ENCODE measurements around the gene CNTFR. TPM values are rescaled to one million over a fixed set of nuclear protein-coding genes. Genes with fewer than 3 reads are reported as not detected.

CNTFR gene
- total RNA-seq, 2 experiments from 2014 or later: not detected

DNA sequence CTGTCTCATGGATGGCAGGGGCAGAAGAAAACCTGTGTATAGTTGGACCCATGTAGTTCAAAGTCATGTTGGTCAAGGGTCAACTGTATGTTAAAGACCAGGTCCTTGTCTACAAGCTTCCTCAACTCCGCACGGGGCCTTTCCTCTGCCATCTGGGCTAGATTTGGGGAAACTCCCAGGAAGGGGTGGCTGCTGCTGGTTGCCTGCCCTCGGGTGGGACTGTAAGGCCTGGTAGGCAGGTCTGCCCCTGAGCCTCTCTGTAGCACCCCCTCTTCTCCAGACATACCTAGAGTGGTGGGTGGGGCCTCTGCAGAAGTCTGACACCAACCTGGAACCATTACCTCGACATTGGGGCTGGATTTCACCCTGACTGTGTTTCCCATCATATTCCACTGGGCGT is 82.0 kb downstream of the CNTFR start:
- Histone ChIP-seq H3K4me1 (ENCODE audit: insufficient read depth, low read length, poor library complexity, severe bottlenecking) (no peaks in the 10 kb centered on the region), H3K4me3 (ENCODE audit: low read depth, low read length, poor library complexity, severe bottlenecking) (no peak overlapping the region), H3K9me2 (ENCODE audit: insufficient read depth, low read length) (no peaks in the 10 kb centered on the region), H3K27ac (ENCODE audit: low read depth, low read length, poor library complexity, severe bottlenecking) (no peak overlapping the region), H4K20me1 (ENCODE audit: insufficient read depth, low read length) (no peaks in the 10 kb centered on the region), H3K79me2 (ENCODE audit: insufficient read depth, low read depth, low read length) (no peaks in the 10 kb centered on the region), H3K36me3 (ENCODE audit: insufficient read depth, low read length) (no peaks in the 10 kb centered on the region), H2AFZ (ENCODE audit: low read length) (no peak overlapping the region), H3K9me3 (ENCODE audit: low read length) (no peaks in the 10 kb centered on the region), H3K4me2 (ENCODE audit: low read length) (no peak overlapping the region)
- intact Hi-C loops (cut with micrococcal nuclease; ENCODE audit: unreplicated experiment): no loop called here
- POLR2A ChIA-PET: interaction anchor here (1.2 kb wide), 1 partner anchor 26 kb away, joined by 3 read pairs; no protein-coding TSS in a partner anchor
- no TSS peak for BruUV-seq (replicated peaks)
- TF ChIP-seq, protein P1, sequence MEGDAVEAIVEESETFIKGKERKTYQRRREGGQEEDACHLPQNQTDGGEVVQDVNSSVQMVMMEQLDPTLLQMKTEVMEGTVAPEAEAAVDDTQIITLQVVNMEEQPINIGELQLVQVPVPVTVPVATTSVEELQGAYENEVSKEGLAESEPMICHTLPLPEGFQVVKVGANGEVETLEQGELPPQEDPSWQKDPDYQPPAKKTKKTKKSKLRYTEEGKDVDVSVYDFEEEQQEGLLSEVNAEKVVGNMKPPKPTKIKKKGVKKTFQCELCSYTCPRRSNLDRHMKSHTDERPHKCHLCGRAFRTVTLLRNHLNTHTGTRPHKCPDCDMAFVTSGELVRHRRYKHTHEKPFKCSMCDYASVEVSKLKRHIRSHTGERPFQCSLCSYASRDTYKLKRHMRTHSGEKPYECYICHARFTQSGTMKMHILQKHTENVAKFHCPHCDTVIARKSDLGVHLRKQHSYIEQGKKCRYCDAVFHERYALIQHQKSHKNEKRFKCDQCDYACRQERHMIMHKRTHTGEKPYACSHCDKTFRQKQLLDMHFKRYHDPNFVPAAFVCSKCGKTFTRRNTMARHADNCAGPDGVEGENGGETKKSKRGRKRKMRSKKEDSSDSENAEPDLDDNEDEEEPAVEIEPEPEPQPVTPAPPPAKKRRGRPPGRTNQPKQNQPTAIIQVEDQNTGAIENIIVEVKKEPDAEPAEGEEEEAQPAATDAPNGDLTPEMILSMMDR (conservative IDR thresholded peaks at IDR 0.05; ENCODE audit: low read length): no peak
- no peak for TF ChIP-seq EZH2phosphoT487 (IDR thresholded peaks at IDR 0.05; ENCODE audit: borderline replicate concordance, low read depth, low read length)
- CTCF ChIA-PET (ENCODE audit: unreplicated experiment): no interaction called here
- no peak for DNase-seq (ENCODE audit: low spot score)

DNA sequence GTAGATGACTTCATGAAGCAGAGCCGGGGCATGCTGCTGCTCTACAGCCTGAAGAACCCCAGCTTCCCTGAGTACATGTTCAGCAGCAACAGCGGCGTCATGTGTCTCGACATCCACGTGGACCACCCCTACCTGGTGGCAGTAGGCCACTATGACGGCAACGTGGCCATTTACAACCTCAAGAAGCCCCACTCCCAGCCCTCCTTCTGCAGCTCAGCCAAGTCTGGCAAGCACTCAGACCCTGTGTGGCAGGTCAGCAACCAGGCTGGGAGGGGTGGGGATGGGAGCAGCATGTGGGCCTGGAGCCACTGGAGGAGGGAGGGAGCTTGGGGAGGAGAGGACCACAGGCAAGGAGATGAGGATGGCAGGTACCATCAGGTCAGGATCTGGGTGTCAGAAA is 82.9 kb downstream of the CNTFR start:
- Histone ChIP-seq H4K20me1 (ENCODE audit: insufficient read depth, low read length) (no peaks in the 10 kb centered on the region), H3K9me2 (ENCODE audit: insufficient read depth, low read length) (no peaks in the 10 kb centered on the region), H3K4me3 (ENCODE audit: low read depth, low read length, poor library complexity, severe bottlenecking) (no peak overlapping the region), H2AFZ (ENCODE audit: low read length) (no peak overlapping the region), H3K79me2 (ENCODE audit: insufficient read depth, low read depth, low read length) (no peaks in the 10 kb centered on the region), H3K9me3 (ENCODE audit: low read length) (no peaks in the 10 kb centered on the region), H3K27ac (ENCODE audit: low read depth, low read length, poor library complexity, severe bottlenecking) (no peak overlapping the region), H3K4me2 (ENCODE audit: low read length) (no peak overlapping the region), H3K36me3 (ENCODE audit: insufficient read depth, low read length) (no peaks in the 10 kb centered on the region), H3K4me1 (ENCODE audit: insufficient read depth, low read length, poor library complexity, severe bottlenecking) (no peaks in the 10 kb centered on the region)
- ChIA-PET CTCF (ENCODE audit: unreplicated experiment) (interaction anchor here (0.9 kb wide), 1 partner anchor 12 kb away, joined by 3 read pairs; no protein-coding TSS in a partner anchor), POLR2A (interaction anchor here (0.5 to 1.2 kb wide), 2 partner anchors 27 to 37 kb away, joined by 3 to 4 read pairs; no protein-coding TSS in a partner anchor)
- BruUV-seq (replicated peaks): no TSS peak
- intact Hi-C loops (cut with micrococcal nuclease; ENCODE audit: unreplicated experiment): no loop called here
- TF ChIP-seq, protein P1 (conservative IDR thresholded peaks at IDR 0.05; ENCODE audit: low read length): no peak
- no peak for TF ChIP-seq EZH2phosphoT487 (IDR thresholded peaks at IDR 0.05; ENCODE audit: borderline replicate concordance, low read depth, low read length)
- no peak for DNase-seq (ENCODE audit: low spot score)

DNA sequence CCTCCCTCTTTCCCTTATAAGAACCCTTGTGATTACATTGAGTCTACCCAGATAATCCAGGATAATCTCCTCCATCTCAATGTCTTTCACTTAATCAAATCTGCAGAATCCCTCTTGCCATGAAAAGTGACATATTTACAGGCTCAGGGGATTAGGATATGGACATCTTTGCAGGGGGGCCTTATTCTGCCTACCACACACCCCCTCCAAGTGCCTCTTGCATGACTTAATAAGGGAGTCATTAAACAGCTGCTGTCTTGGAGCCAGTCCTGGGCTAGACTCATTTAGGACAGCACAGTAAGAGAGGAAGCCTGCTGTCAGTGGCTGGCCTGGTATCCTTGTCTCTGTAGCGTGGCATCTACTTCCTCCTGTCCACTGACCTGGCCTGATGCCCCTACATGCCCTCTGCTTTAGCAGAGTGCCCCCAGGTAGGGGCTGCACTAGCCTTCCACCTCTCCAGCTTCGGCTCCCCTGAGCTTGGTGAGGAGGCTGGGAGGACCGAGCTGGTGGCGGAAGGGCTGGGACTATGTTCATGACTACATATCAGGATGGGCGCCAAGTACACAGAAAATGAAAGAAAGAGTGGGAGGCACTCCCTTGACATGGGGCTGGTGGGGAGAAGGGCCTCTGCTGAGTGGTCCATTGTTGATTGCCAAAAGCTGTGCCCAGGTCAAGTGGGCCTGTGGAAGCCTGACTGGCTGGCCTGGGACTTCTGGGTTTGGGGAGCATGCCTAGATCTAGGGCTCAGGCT is 84.0 kb downstream of the CNTFR start:
- DNase-seq (ENCODE audit: low spot score): no peak
- Histone ChIP-seq H3K79me2 (ENCODE audit: insufficient read depth, low read depth, low read length) (no peaks in the 10 kb centered on the region), H3K4me2 (ENCODE audit: low read length) (no peak overlapping the region), H3K4me3 (ENCODE audit: low read depth, low read length, poor library complexity, severe bottlenecking) (no peak overlapping the region), H2AFZ (ENCODE audit: low read length) (no peak overlapping the region), H3K9me3 (ENCODE audit: low read length) (no peaks in the 10 kb centered on the region), H3K4me1 (ENCODE audit: insufficient read depth, low read length, poor library complexity, severe bottlenecking) (no peaks in the 10 kb centered on the region), H3K27ac (ENCODE audit: low read depth, low read length, poor library complexity, severe bottlenecking) (no peak overlapping the region), H4K20me1 (ENCODE audit: insufficient read depth, low read length) (no peaks in the 10 kb centered on the region), H3K9me2 (ENCODE audit: insufficient read depth, low read length) (no peaks in the 10 kb centered on the region), H3K36me3 (ENCODE audit: insufficient read depth, low read length) (no peaks in the 10 kb centered on the region)
- POLR2A ChIA-PET: no interaction called here
- TF ChIP-seq, protein P1 (conservative IDR thresholded peaks at IDR 0.05; ENCODE audit: low read length): no peak
- no peak for TF ChIP-seq EZH2phosphoT487 (IDR thresholded peaks at IDR 0.05; ENCODE audit: borderline replicate concordance, low read depth, low read length)
- intact Hi-C loops (cut with micrococcal nuclease; ENCODE audit: unreplicated experiment): no loop called here
- CTCF ChIA-PET (ENCODE audit: unreplicated experiment): interaction anchor here (0.9 kb wide), 1 partner anchor 13 kb away, joined by 3 read pairs; no protein-coding TSS in a partner anchor
- no TSS peak for BruUV-seq (replicated peaks)

All from OCI-LY7 (cell line).